Epithelial cell of proximal tubule (primary cell): ENCODE measurements around the gene TXK. TPM values are rescaled to one million over a fixed set of nuclear protein-coding genes. Genes with fewer than 3 reads are reported as not detected.

Source experiments
- DNase-seq: peaks from one replicate; pipeline ENCODE4 v3.0.0-alpha.2; 2011; ENCODE audit warnings: low read depth
- H3K4me3 ChIP-seq: 2 replicates; pipeline ENCODE4 v1.5.1; 2011; ENCODE audit warnings: low read depth, mild to moderate bottlenecking, low read length
- total RNA-seq: library from RNA; depleted of rRNA; stranded (reverse); fragments of >200 nt; gene quantifications from 2 replicates; pipeline ENCODE4 v1.2.3, GENCODE V29; 2015
- TF ChIP-seq, protein P1 (sequence below): conservative IDR thresholded peaks from 2 replicates; pipeline ENCODE4 v1.5.1; 2012; ENCODE audit warnings: low read depth, mild to moderate bottlenecking, low read length

The TXK gene
- total RNA-seq, 1 donor from 2014 or later: 2.0 TPM

DNA sequence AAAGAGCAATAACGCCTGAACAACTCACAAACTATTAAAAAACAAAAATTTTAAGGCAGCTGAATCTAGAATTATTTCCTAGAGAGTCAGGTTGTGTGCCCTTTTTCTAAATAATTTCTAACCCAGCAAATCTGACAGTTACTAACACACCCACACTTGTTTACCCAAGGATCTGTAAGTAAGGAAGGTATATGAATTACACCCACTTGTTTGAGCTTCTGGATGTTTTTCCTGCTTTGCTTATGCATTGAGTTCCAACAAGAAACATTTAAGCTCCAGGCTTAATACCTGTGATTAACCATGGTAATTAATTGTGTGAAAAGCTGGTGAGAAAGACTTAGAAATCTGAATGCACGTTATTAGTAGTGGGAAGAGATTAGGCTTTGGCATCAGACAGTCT lies 115.9 kb downstream of the TXK start:
- TF ChIP-seq, protein P1, sequence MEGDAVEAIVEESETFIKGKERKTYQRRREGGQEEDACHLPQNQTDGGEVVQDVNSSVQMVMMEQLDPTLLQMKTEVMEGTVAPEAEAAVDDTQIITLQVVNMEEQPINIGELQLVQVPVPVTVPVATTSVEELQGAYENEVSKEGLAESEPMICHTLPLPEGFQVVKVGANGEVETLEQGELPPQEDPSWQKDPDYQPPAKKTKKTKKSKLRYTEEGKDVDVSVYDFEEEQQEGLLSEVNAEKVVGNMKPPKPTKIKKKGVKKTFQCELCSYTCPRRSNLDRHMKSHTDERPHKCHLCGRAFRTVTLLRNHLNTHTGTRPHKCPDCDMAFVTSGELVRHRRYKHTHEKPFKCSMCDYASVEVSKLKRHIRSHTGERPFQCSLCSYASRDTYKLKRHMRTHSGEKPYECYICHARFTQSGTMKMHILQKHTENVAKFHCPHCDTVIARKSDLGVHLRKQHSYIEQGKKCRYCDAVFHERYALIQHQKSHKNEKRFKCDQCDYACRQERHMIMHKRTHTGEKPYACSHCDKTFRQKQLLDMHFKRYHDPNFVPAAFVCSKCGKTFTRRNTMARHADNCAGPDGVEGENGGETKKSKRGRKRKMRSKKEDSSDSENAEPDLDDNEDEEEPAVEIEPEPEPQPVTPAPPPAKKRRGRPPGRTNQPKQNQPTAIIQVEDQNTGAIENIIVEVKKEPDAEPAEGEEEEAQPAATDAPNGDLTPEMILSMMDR: no peak
- no peak overlapping the region for H3K4me3 ChIP-seq
- no peak for DNase-seq

DNA sequence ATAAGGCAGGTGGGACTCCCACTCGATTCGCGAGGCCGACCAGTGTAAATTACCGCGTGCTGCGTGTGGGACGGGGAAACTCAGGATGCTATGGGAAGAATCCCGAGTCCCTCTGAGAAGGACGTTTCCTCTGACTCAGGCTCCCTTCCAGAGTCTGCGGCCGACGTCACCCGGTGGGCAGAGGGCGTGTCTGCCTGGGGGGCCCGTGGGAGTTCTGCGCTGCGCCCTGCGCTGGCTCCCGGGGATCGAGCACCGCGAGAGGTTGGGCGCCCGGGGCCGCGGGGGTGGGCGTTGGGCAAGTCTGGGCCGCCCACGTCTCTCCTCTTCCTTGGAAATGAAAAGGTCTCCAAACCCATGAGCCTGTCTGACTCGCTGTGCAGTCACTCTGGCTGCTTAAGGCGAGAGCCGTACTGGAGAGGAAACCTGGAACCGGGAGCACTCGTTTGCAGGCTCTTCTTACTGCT lies 116.9 kb downstream of the TXK start:
- no peak for DNase-seq
- TF ChIP-seq, protein P1: no peak
- peak overlapping the region; percentile 85 for H3K4me3 ChIP-seq

Other genes starting within 250 kb of the TXK start
- 10.4 and 10.6 TPM in 2 replicates for gene NFXL1, start 219.7 kb downstream of the TXK start, total RNA-seq
- 0.87 and 2.8 TPM in 2 replicates for gene CNGA1, start 117.6 kb downstream of the TXK start, total RNA-seq
- 3.9 and 8.7 TPM in 2 replicates for gene NIPAL1, start 117.5 kb downstream of the TXK start, total RNA-seq
- 1.3 and 1.4 TPM in 2 replicates for gene TEC, start 135.6 kb upstream of the TXK start, total RNA-seq
- 37.1 and 42.8 TPM in 2 replicates for gene SLAIN2, start 207.3 kb upstream of the TXK start, total RNA-seq